HepG2 (cell line): Measurements from ENCODE around the gene MAP2K2. TPM values are rescaled to one million over a fixed set of nuclear protein-coding genes. Genes with fewer than 3 reads are reported as not detected.

Experiments used
- ATAC-seq: fragments of 200-7000 bp; cut with Tn5 transposase; 3 replicates; pipeline ENCODE4 v1.9.1; 2020; ENCODE audit warnings: mild to moderate bottlenecking, moderate library complexity
- BruUV-seq: library from RNA; stranded (reverse); fragments of 400-500 nt; replicated peaks from 2 replicates; lab custom pipeline; 2021; lab: Mats Ljungman, UMichigan
- CTCF ChIA-PET: fragments of 300-600 bp; formaldehyde crosslinking; extraction: SDS; loops from one replicate; lab custom pipeline; 2021; ENCODE audit warnings: low total read pairs, inconsistent platforms, low intra/inter-chr PET ratio; lab: Yijun Ruan, JAX
- POLR2A ChIA-PET: fragments of 350-600 bp; sonication (Branson Sonifier 250); formaldehyde crosslinking; loops from one replicate; lab custom pipeline; 2020; ENCODE audit warnings: antibody characterized with exemption, inconsistent platforms; lab: Yijun Ruan, JAX
- DNase-seq: peaks from one replicate; pipeline ENCODE4 v3.0.0-alpha.2; 2015; ENCODE audit warnings: low spot score
- FAIRE-seq: peaks from 3 replicates; lab custom pipeline; 2011; peaks lifted over from hg19 to GRCh38; lab: Jason Lieb, UNC
- H2AFZ ChIP-seq: one replicate; pipeline ENCODE4 v1.6.1; 2011; ENCODE audit warnings: low read length, inconsistent platforms
- H3K27ac ChIP-seq: fragments of 300-600 bp; 3 replicates; pipeline ENCODE4 v1.8.0; 2011; ENCODE audit warnings: mixed run types, mild to moderate bottlenecking, mixed read lengths, low read length, inconsistent platforms; ENCODE audit not compliant: insufficient read depth; ENCODE audit errors: extremely low read length
- H3K27me3 ChIP-seq, 2 experiments: fragments of 200-600 bp in 1 of 2; 2 replicates in 1 of 2; 3 replicates in 1 of 2; pipeline versions ENCODE4 v1.6.0 to v1.8.0; 2011; ENCODE audit warnings: low read length in 2 of 2, mild to moderate bottlenecking in 2 of 2, moderate library complexity in 2 of 2, inconsistent platforms in 1 of 2; ENCODE audit not compliant: insufficient read depth in 2 of 2, control insufficient read depth in 1 of 2
- H3K36me3 ChIP-seq, 2 experiments: fragments of 200-600 bp in 1 of 2; replicated peaks in 1 of 2; 2 replicates in 1 of 2; 3 replicates in 1 of 2; pipeline versions ENCODE4 v1.5.1 to v1.8.0; 2011; ENCODE audit warnings: low read length in 2 of 2, inconsistent platforms in 1 of 2; ENCODE audit not compliant: insufficient read depth in 2 of 2, control insufficient read depth in 1 of 2
- H3K4me1 ChIP-seq: 2 replicates; pipeline ENCODE4 v1.5.1; 2012; ENCODE audit warnings: low read length, inconsistent platforms; ENCODE audit not compliant: insufficient read depth
- H3K4me2 ChIP-seq: 2 replicates; pipeline ENCODE4 v1.6.0; 2011; ENCODE audit warnings: low read depth, low read length, inconsistent platforms
- H3K4me3 ChIP-seq, 3 experiments: fragments of 200-600 bp in 1 of 3; sonication (generic), shearing (Covaris generic) in 1 of 3; replicated peaks in 1 of 3; 2 replicates each; pipeline ENCODE4 v1.5.1; 2011 to 2016; ENCODE audit warnings: low read length in 3 of 3, inconsistent platforms in 2 of 3, low read depth in 2 of 3, mild to moderate bottlenecking in 2 of 3, control low read depth in 1 of 3, mixed read lengths in 1 of 3; ENCODE audit not compliant: insufficient read depth in 1 of 3
- H3K79me2 ChIP-seq: one replicate; pipeline ENCODE4 v1.6.1; 2011; ENCODE audit warnings: low read length, inconsistent platforms; ENCODE audit not compliant: insufficient read depth
- H3K9ac ChIP-seq: 2 replicates; pipeline ENCODE4 v1.6.0; 2011; ENCODE audit warnings: mild to moderate bottlenecking, low read depth, low read length, inconsistent platforms; ENCODE audit not compliant: insufficient read depth
- H3K9me3 ChIP-seq: 2 replicates; pipeline ENCODE4 v1.5.1; 2012; ENCODE audit warnings: mild to moderate bottlenecking, low read length
- H4K20me1 ChIP-seq: 2 replicates; pipeline ENCODE4 v1.6.0; 2011; ENCODE audit warnings: inconsistent platforms, mild to moderate bottlenecking, low read length, moderate library complexity; ENCODE audit not compliant: insufficient read depth
- ASH2L ChIP-seq: fragments of 300-600, 200-600 bp; sonication (generic); IDR thresholded peaks from 2 replicates; pipeline ENCODE4 v1.7.0; 2017; ENCODE audit warnings: low read depth, mild to moderate bottlenecking, moderate library complexity, mixed read lengths, low read length; ENCODE audit not compliant: insufficient read length
- HES4 ChIP-seq: sonication (generic); formaldehyde crosslinking; IDR thresholded peaks from 2 replicates; pipeline ENCODE4 v1.9.0; 2021; ENCODE audit warnings: mild to moderate bottlenecking, missing genetic modification reagents, borderline replicate concordance
- KDM6A ChIP-seq: IDR thresholded peaks from 2 replicates; pipeline ENCODE4 v1.6.1; 2016; ENCODE audit warnings: low read depth
- MED1 ChIP-seq: sonication (generic); formaldehyde crosslinking; IDR thresholded peaks from 2 replicates; pipeline ENCODE4 v1.4.0; 2020; ENCODE audit warnings: missing genetic modification reagents
- NCOA2 ChIP-seq: sonication (generic); formaldehyde crosslinking; IDR thresholded peaks from 2 replicates; pipeline ENCODE4 v1.8.0; 2022; ENCODE audit warnings: inconsistent platforms
- NFYC ChIP-seq: IDR thresholded peaks from 2 replicates; pipeline ENCODE4 v1.6.1; 2016; ENCODE audit warnings: missing genetic modification reagents, missing compliant biosample characterization
- NR1H2 ChIP-seq: sonication (generic); formaldehyde crosslinking; IDR thresholded peaks from 2 replicates; pipeline ENCODE4 v1.8.1; 2022; ENCODE audit warnings: low read depth, missing genetic modification reagents, borderline replicate concordance
- SAFB2 ChIP-seq: sonication (generic); formaldehyde crosslinking; IDR thresholded peaks from 2 replicates; pipeline ENCODE4 v1.5.1; 2020; ENCODE audit warnings: missing genetic modification reagents, low read depth, mild to moderate bottlenecking, borderline replicate concordance
- SALL1 ChIP-seq: sonication (generic); formaldehyde crosslinking; IDR thresholded peaks from 2 replicates; pipeline ENCODE4 v1.8.0; 2022; ENCODE audit warnings: mild to moderate bottlenecking, missing genetic modification reagents
- TBX2 ChIP-seq: sonication (generic); formaldehyde crosslinking; IDR thresholded peaks from 2 replicates; pipeline ENCODE4 v1.5.0; 2020; ENCODE audit warnings: missing genetic modification reagents, mild to moderate bottlenecking, borderline replicate concordance
- TCF12 ChIP-seq, 2 experiments: fragments of 450-650 bp in 1 of 2; sonication (generic) in 1 of 2; formaldehyde crosslinking in 1 of 2; IDR thresholded peaks; 2 replicates each; pipeline versions ENCODE4 v1.6.1 to v1.8.0; 2017 to 2022; ENCODE audit warnings: antibody characterized with exemption in 1 of 2, mild to moderate bottlenecking in 1 of 2, missing genetic modification reagents in 1 of 2, moderate library complexity in 1 of 2
- THAP11 ChIP-seq: IDR thresholded peaks from 2 replicates; pipeline ENCODE4 v1.6.1; 2016; ENCODE audit warnings: missing biosample characterization, missing genetic modification reagents
- ZFAT ChIP-seq: sonication (generic); formaldehyde crosslinking; conservative IDR thresholded peaks from 2 replicates; pipeline ENCODE4 v1.8.1; 2023; ENCODE audit warnings: missing genetic modification reagents, inconsistent platforms
- ZNF138 ChIP-seq: sonication (generic); formaldehyde crosslinking; IDR thresholded peaks from 2 replicates; pipeline ENCODE4 v1.5.0; 2020; ENCODE audit warnings: mild to moderate bottlenecking, low read depth, missing genetic modification reagents
- ZNF3 ChIP-seq: IDR thresholded peaks from 2 replicates; pipeline ENCODE4 v1.7.0; 2017; ENCODE audit warnings: inconsistent platforms
- ZNF329 ChIP-seq: sonication (generic); formaldehyde crosslinking; IDR thresholded peaks from 2 replicates; pipeline ENCODE4 v1.9.0; 2021; ENCODE audit warnings: low read depth, mild to moderate bottlenecking, missing genetic modification reagents
- ZNF337 ChIP-seq: sonication (generic); formaldehyde crosslinking; IDR thresholded peaks from 2 replicates; pipeline ENCODE4 v1.5.1; 2020; ENCODE audit warnings: missing genetic modification reagents, low read depth, mild to moderate bottlenecking, borderline replicate concordance
- ZNF747 ChIP-seq: sonication (generic); formaldehyde crosslinking; IDR thresholded peaks from 2 replicates; pipeline ENCODE4 v1.8.1; 2023; ENCODE audit warnings: missing genetic modification reagents, mild to moderate bottlenecking, borderline replicate concordance
- ZNF879 ChIP-seq: sonication (generic); formaldehyde crosslinking; IDR thresholded peaks from 2 replicates; pipeline ENCODE4 v1.8.1; 2023; ENCODE audit warnings: missing genetic modification reagents
- WGBS: methylation state at CpG from one replicate; pipeline ENCODE4 v1.1.6; 2017; ENCODE audit warnings: low lambda C conversion rate; 5-methylcytosine and 5-hydroxymethylcytosine counted together
- in situ Hi-C: cut with HindIII; loops from 2 replicates; pipeline ENCODE4 v1.10.0; 2017; ENCODE audit warnings: low pct_unique_long_range_greater_than_20kb; ENCODE audit not compliant: extremely low pct_ligation_motif_present
- intact Hi-C: fragments of 100-400 bp; cut with micrococcal nuclease; formaldehyde crosslinking; loops from one replicate; pipeline ENCODE4 v1.10.0; 2022; ENCODE audit not compliant: unreplicated experiment
- polyA plus RNA-seq, 8 experiments: library from polyadenylated mRNA; depleted of rRNA in 3 of 8; stranded (reverse) in 7 of 8; unstranded in 1 of 8; fragments of >200 nt; fragmentation: Illumina TruSeq in 4 of 8; extraction: Trizol in 4 of 8; gene quantifications; 2 replicates each; pipeline versions ENCODE4 v1.2.1 to v1.2.3, GENCODE V29; 2011 to 2016; ENCODE audit warnings: low read depth in 4 of 8, missing spikeins in 1 of 8, mixed read lengths in 1 of 8; ENCODE audit not compliant: insufficient read depth in 1 of 8
- total RNA-seq, 5 experiments: library from RNA; depleted of rRNA; stranded (reverse); fragments of >200 nt; fragmentation: Illumina TruSeq; extraction: Trizol; gene quantifications; 2 replicates each; pipeline ENCODE4 v1.2.3, GENCODE V29; 2016; ENCODE audit warnings: low read depth in 1 of 5
- TF ChIP-seq, protein P1 (sequence below): sonication (generic); formaldehyde crosslinking; IDR thresholded peaks from 2 replicates; pipeline ENCODE4 v1.5.1; 2020; ENCODE audit warnings: missing genetic modification reagents, mild to moderate bottlenecking, borderline replicate concordance

The MAP2K2 gene
- total and polyA plus RNA-seq, 2 of the 13 experiments (the other 11 are each of a cell fraction or from before 2014, with no cell fraction given) = 70.3 to 80.9 TPM

DNA sequence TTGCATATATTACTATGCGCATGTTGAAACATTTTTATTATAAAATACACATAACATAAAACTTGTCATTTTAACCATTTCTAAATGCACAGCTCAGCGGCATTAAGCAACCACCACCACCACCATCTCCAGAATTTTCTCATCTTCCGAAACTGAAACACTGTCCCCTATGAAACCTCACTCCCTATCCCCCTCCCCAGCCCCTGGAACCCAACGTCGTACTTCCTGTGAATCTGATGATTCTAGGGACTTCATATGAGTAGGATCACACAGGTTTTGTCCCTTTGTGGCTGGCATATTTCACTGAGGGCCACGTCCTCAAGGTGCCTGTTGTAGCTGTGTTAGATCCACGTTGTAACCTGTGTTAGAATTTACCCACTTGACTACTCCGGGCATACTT, 716 bp upstream of the MAP2K2 start:
- Histone ChIP-seq H2AFZ (no peak overlapping the region), H4K20me1 (no peaks in the 10 kb centered on the region), H3K27me3 (no peaks in the 10 kb centered on the region), H3K4me2 (peak overlapping the region; percentile 100), H3K79me2 (peaks cover 14% of the 10 kb centered on the region), H3K4me1 (peaks cover 26% of the 10 kb centered on the region), H3K27ac (peak overlapping the region; percentile 66), H3K36me3 (peaks cover 3 to 7% of the 10 kb centered on the region in 2 experiments; a peak in 3 of 5 replicates), H3K4me3 (peak overlapping the region; percentile 55 to 99 (median 85); a peak in 5 of 6 replicates), H3K9ac (peak overlapping the region; percentile 92), H3K9me3 (no peaks in the 10 kb centered on the region)
- CTCF ChIA-PET = no interaction called here
- intact Hi-C loops (no loop called here), in situ Hi-C loops (no loop called here)
- FAIRE-seq (no peak), ATAC-seq (no peak), DNase-seq (no peak)
- POLR2A ChIA-PET = interaction anchor here (0.7 kb wide), 1 partner anchor 10 kb away, joined by 3 read pairs; no protein-coding TSS in a partner anchor
- TF ChIP-seq ZNF3 (no peak), ZFAT (CRISPR knock-in tag) (no peak), ZNF747 (CRISPR knock-in tag) (peak; percentile 22; the same call in 1 of the 2 replicates), TBX2 (CRISPR knock-in tag) (0 out of 2 replicates have a peak, but pooled peaks have one; percentile 5), SAFB2 (CRISPR knock-in tag) (no peak), KDM6A (no peak)
- TF ChIP-seq, protein P1, sequence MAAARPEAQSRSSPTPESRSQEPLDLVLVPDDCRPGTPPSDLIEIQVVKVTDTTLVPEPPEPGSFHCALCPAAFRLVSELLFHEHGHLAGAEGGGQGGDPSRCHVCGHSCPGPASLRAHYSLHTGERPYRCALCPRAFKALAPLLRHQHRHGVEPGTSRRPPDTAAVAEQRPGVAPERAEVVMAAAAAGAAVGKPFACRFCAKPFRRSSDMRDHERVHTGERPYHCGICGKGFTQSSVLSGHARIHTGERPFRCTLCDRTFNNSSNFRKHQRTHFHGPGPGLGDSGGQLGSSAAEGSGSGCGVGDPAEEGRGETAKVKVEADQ = no peak
- WGBS = 58% methylated on average over 8 of the region's 8 CpGs
- BruUV-seq = no TSS peak

DNA sequence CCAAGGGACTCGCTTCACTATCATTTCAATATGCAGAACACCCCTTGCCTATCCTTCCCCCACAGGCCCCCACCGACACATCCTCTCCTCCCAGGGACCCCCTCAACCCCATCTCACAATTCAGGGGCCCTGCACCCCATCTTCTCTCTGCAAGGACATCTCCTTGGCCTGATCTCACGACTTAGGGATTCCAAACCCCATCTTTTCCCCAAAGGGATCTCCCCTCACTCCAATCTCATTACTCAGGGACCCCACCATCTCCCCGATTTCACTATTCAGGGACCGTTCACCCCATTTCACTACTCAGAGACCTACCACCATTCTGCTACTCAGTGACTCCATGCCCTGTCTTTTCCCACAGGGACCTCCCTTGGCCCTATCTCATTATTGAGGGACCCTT, 1.4 kb downstream of the MAP2K2 start:
- Histone ChIP-seq H3K4me2 (peak overlapping the region; percentile 82), H3K27me3 (no peaks in the 10 kb centered on the region), H4K20me1 (0 out of 2 replicates have a peak, but pooled peaks cover 3% of the 10 kb centered on the region), H3K36me3 (peaks cover 3 to 7% of the 10 kb centered on the region in 2 experiments; a peak in 4 of 5 replicates), H3K9me3 (no peaks in the 10 kb centered on the region), H3K9ac (peak overlapping the region; percentile 92), H3K4me1 (peaks cover 25% of the 10 kb centered on the region), H3K27ac (peak overlapping the region; percentile 12), H3K4me3 (peak overlapping the region; percentile 67 to 99 (median 85)), H3K79me2 (peaks cover 14% of the 10 kb centered on the region), H2AFZ (no peak overlapping the region)
- FAIRE-seq (no peak), ATAC-seq (no peak), DNase-seq (no peak)
- in situ Hi-C loops = no loop called here
- WGBS = 63% methylated on average over 5 of the region's 5 CpGs
- no TSS peak for BruUV-seq
- CTCF ChIA-PET = no interaction called here
- intact Hi-C loops = no loop called here
- POLR2A ChIA-PET = no interaction called here
- TF ChIP-seq THAP11 (CRISPR knock-in tag) (no peak), ZNF337 (CRISPR knock-in tag) (no peak), NR1H2 (CRISPR knock-in tag) (no peak), ZNF879 (CRISPR knock-in tag) (no peak), ZNF329 (CRISPR knock-in tag) (no peak), MED1 (no peak), ZNF138 (CRISPR knock-in tag) (no peak), HES4 (CRISPR knock-in tag) (no peak), NCOA2 (CRISPR knock-in tag) (no peak), SALL1 (CRISPR knock-in tag) (no peak), ASH2L (no peak), NFYC (CRISPR knock-in tag) (no peak), TCF12 (IDR thresholded peaks at IDR 0.05) (no peak), TCF12 (CRISPR knock-in tag; IDR thresholded peaks at IDR 0.05) (no peak)
